Kidney (tissue), 14 donors: ENCODE measurements around the gene RPP38. TPM values are rescaled to one million over a fixed set of nuclear protein-coding genes. Genes with fewer than 3 reads are reported as not detected.

Source experiments
- DNase-seq, 5 donors: peaks; one replicate each; pipeline ENCODE4 v3.0.0-alpha.2; 2013 to 2020
- FAIRE-seq: peaks from 2 replicates; lab custom pipeline; 2012; peaks lifted over from hg19 to GRCh38; lab: Jason Lieb, UNC
- H3K27ac ChIP-seq, 2 donors: one replicate each; pipeline ENCODE4 v1.7.0; 2013; ENCODE audit warnings: low read depth in 2 of 2, low read length in 2 of 2, inconsistent platforms in 1 of 2
- H3K27me3 ChIP-seq: one replicate; pipeline ENCODE4 v1.7.1; 2013; ENCODE audit warnings: low read length, inconsistent platforms; ENCODE audit not compliant: control insufficient read depth, insufficient read depth
- H3K36me3 ChIP-seq, 3 donors: one replicate each; pipeline versions ENCODE4 v1.7.0 to v1.7.1; 2013; ENCODE audit warnings: low read length in 3 of 3, control low read depth in 1 of 3, inconsistent platforms in 1 of 3; ENCODE audit not compliant: insufficient read depth in 3 of 3, control insufficient read depth in 2 of 3
- H3K4me1 ChIP-seq, 3 donors: one replicate each; pipeline versions ENCODE4 v1.7.0 to v1.7.1; 2013; ENCODE audit warnings: low read length in 3 of 3, inconsistent platforms in 1 of 3, low read depth in 1 of 3; ENCODE audit not compliant: control insufficient read depth in 2 of 3, insufficient read depth in 2 of 3
- H3K4me3 ChIP-seq, 3 donors: one replicate each; pipeline versions ENCODE4 v1.7.0 to v1.8.1; 2013; ENCODE audit warnings: low read length in 3 of 3, control low read depth in 1 of 3, inconsistent platforms in 1 of 3
- H3K9ac ChIP-seq, 3 donors: one replicate each; pipeline versions ENCODE4 v1.7.0 to v1.7.1; 2013; ENCODE audit warnings: low read length in 3 of 3, control low read depth in 1 of 3, inconsistent platforms in 1 of 3
- H3K9me3 ChIP-seq, 3 donors: one replicate each; pipeline versions ENCODE4 v1.7.0 to v1.7.1; 2013; ENCODE audit warnings: low read length in 3 of 3, control low read depth in 1 of 3, inconsistent platforms in 1 of 3; ENCODE audit not compliant: control insufficient read depth in 2 of 3, insufficient read depth in 1 of 3
- CTCF ChIP-seq: IDR thresholded peaks from 3 replicates; pipeline ENCODE4 v1.5.1; 2012; ENCODE audit warnings: mild to moderate bottlenecking, moderate library complexity, borderline replicate concordance; ENCODE audit not compliant: insufficient read depth; ENCODE audit errors: extremely low read depth
- intact Hi-C: fragments of 100-400 bp; cut with DNase I; formaldehyde crosslinking; loops from one replicate; pipeline ENCODE4 v1.11.1; 2022
- polyA plus RNA-seq: library from polyadenylated mRNA; stranded (reverse); fragments of 350-450 nt; fragmentation: Illumina TruSeq; extraction: RNeasy Lipid Tissue Mini Kit (QIAGEN cat#74804); gene quantifications from one replicate; pipeline ENCODE4 v1.2.3, GENCODE V29; 2014; ENCODE audit warnings: low read depth, low replicate concordance; ENCODE audit not compliant: insufficient read depth
- total RNA-seq: library from RNA; stranded (reverse); fragmentation: NEBNext Ultra II Directional; extraction: Animal tissue kit (Norgen Biotek cat#: 25700); gene quantifications from one replicate; pipeline ENCODE4 v1.2.1, GENCODE V29; 2021
- donor health status: control.
- donor health status: control.
- donor health status: control.
- donor health status: control.
- donor health status: control.
- donor health status: DM: yes; HTN: yes; CAD: no.
- donor health status: Normal renal cell carcinoma (clear cell type).

Gene RPP38
- total and polyA plus RNA-seq, 2 donors from 2014 or later = 18.1 to 20.1 TPM

DNA sequence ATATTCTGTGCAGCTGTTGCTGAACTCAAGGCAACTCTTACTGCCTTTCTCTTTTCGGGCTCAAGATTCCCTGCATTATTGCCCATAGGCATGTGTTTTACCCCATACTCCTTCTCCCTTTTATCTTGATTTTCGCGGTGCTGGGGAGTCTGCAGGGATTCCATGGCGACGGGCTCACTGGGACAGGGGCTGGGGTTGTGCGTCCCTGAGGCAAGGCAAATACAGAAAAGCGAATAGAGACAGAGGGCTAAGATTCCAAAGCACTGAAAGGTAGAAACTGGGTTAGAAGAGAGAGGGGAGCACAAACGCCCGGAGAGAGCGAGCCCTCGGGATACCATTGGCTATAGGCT, 519 bp upstream of the RPP38 start:
- intact Hi-C loops = no loop called here
- no peak for TF ChIP-seq CTCF

GRCh38 chr10:15099886-15100285, 2.7 kb downstream of the RPP38 start:
- intact Hi-C loops = no loop called here
- no peak for FAIRE-seq

More for the DNA sequence above, 519 bp upstream of the RPP38 start:
- Histone ChIP-seq H3K9me3 (no peaks in the 10 kb centered on the region), H3K36me3 (no peaks in the 10 kb centered on the region), H3K4me3 (peak overlapping the region; percentile 68 to 93 (median 83)), H3K4me1 (peaks cover 0 to 9% (median 5%) of the 10 kb centered on the region in 3 donors), H3K9ac (peak overlapping the region; percentile 27 to 83 (median 80)), H3K27ac (peak overlapping the region in 1 of 2 donors; percentile 99), H3K27me3 (no peaks in the 10 kb centered on the region)
- DNase-seq = no peak
- FAIRE-seq = no peak

DNA sequence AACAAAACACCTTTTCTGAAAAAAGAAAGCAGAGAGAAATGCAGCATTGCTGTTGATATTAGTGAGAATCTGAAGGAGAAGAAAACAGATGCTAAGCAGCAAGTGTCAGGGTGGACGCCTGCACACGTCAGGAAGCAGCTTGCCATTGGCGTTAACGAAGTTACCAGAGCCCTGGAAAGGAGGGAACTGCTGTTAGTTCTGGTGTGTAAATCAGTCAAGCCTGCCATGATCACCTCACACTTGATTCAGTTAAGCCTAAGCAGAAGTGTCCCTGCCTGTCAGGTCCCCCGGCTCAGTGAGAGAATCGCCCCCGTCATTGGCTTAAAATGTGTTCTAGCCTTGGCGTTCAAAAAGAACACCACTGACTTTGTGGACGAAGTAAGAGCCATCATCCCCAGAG, 6.4 kb downstream of the RPP38 start:
- no peak for DNase-seq
- Histone ChIP-seq H3K9ac (no peak overlapping the region), H3K27ac (no peak overlapping the region), H3K4me1 (peaks cover 0 to 6% (median 5%) of the 10 kb centered on the region in 3 donors), H3K27me3 (no peaks in the 10 kb centered on the region), H3K9me3 (no peaks in the 10 kb centered on the region), H3K4me3 (no peak overlapping the region), H3K36me3 (peaks cover 2 to 20% (median 9%) of the 10 kb centered on the region in 3 donors)
- TF ChIP-seq CTCF = no peak
- no peak for FAIRE-seq
- intact Hi-C loops = no loop called here

More at GRCh38 chr10:15099886-15100285, 2.7 kb downstream of the RPP38 start:
- peaks cover 2 to 18% (median 7%) of the 10 kb centered on the region in 3 donors for H3K36me3 ChIP-seq
- H3K9ac ChIP-seq = peak overlapping the region in 1 of 3 donors; percentile 12
- no peak overlapping the region for H3K27ac ChIP-seq
- no peak overlapping the region for H3K4me3 ChIP-seq
- no peaks in the 10 kb centered on the region for H3K9me3 ChIP-seq
- no peaks in the 10 kb centered on the region for H3K27me3 ChIP-seq
- no peak for DNase-seq
- no peak for TF ChIP-seq CTCF
- H3K4me1 ChIP-seq = peaks cover 0 to 9% (median 5%) of the 10 kb centered on the region in 3 donors
